Left ventricle myocardium superior (tissue), 1 donor: ENCODE data around the gene AMBP. TPM values are rescaled to one million over a fixed set of nuclear protein-coding genes. Genes with fewer than 3 reads are reported as not detected.
"Not testable (repeated sequence)": the region's sequence is repeated elsewhere in the genome, so short reads cannot be mapped to it uniquely, and the experiment has no call there.

ENCODE experiments used
- ATAC-seq: fragments of 200-7000 bp; cut with Tn5 transposase; one replicate; pipeline ENCODE4 v1.9.1; 2020; ENCODE audit warnings: mild to moderate bottlenecking, moderate library complexity
- DNase-seq: peaks from one replicate; pipeline ENCODE4 v3.0.0-alpha.2; 2020
- intact Hi-C: fragments of 100-400 bp; cut with micrococcal nuclease; formaldehyde crosslinking; loops from one replicate; pipeline ENCODE4 v1.11.0; 2022
- total RNA-seq: library from RNA; stranded (reverse); fragmentation: NEBNext Ultra II Directional; extraction: Animal tissue kit (Norgen Biotek cat#: 25700); gene quantifications from one replicate; pipeline ENCODE4 v1.2.1, GENCODE V29; 2021
- donor health status: DM: no; HTN: yes; CAD: no; lungs with severe emphysema.

The AMBP gene
- total RNA-seq, 1 donor from 2014 or later = not detected

- DNase-seq (no peak), ATAC-seq (no peak)
- intact Hi-C loops = no loop called here
Measured at GRCh38 chr9:114058688-114059046, 19.4 kb downstream of the AMBP start.

- ATAC-seq = no peak
- no peak for DNase-seq
- intact Hi-C loops = no loop called here
Measured at GRCh38 chr9:114057161-114057885, 20.8 kb downstream of the AMBP start.

- no peak for DNase-seq
- no peak for ATAC-seq
- intact Hi-C loops = no loop called here
Measured at GRCh38 chr9:114056527-114056926, 21.6 kb downstream of the AMBP start.

- intact Hi-C loops = no loop called here
- ATAC-seq (no peak), DNase-seq (no peak)
Measured at GRCh38 chr9:114055894-114056293, 22.2 kb downstream of the AMBP start.

GRCh38 chr9:114055061-114055460 is 23.0 kb downstream of the AMBP start:
- DNase-seq (no peak), ATAC-seq (no peak)
- intact Hi-C loops = no loop called here

- intact Hi-C loops = no loop called here
- ATAC-seq (no peak), DNase-seq (no peak)
Measured at GRCh38 chr9:114054191-114054690, 23.9 kb downstream of the AMBP start.

- ATAC-seq (no peak), DNase-seq (no peak)
- intact Hi-C loops = no loop called here
Measured at GRCh38 chr9:114053246-114054005, 24.7 kb downstream of the AMBP start.

- no peak for ATAC-seq
- intact Hi-C loops = no loop called here
- DNase-seq = no peak
Measured at GRCh38 chr9:114051706-114052105, 26.4 kb downstream of the AMBP start.

GRCh38 chr9:114051281-114051680 is 26.8 kb downstream of the AMBP start:
- ATAC-seq = no peak
- no peak for DNase-seq
- intact Hi-C loops = no loop called here

- intact Hi-C loops = no loop called here
- DNase-seq (no peak), ATAC-seq (no peak)
Measured at GRCh38 chr9:114050646-114051045, 27.5 kb downstream of the AMBP start.

- ATAC-seq = no peak
- no peak for DNase-seq
- intact Hi-C loops = no loop called here
Measured at GRCh38 chr9:114050226-114050568, 27.9 kb downstream of the AMBP start.

- no peak for DNase-seq
- intact Hi-C loops = no loop called here
- ATAC-seq = no peak
Measured at GRCh38 chr9:114049441-114050225, 28.5 kb downstream of the AMBP start.

- intact Hi-C loops = no loop called here
- ATAC-seq = no peak
- DNase-seq = no peak
Measured at GRCh38 chr9:114048533-114049415, 29.3 kb downstream of the AMBP start.

- intact Hi-C loops = no loop called here
- ATAC-seq = no peak
Measured at GRCh38 chr9:114047717-114048116, 30.4 kb downstream of the AMBP start.

GRCh38 chr9:114046875-114047274 is 31.2 kb downstream of the AMBP start:
- DNase-seq (no peak), ATAC-seq (no peak)
- intact Hi-C loops = no loop called here

More at GRCh38 chr9:114047717-114048116, 30.4 kb downstream of the AMBP start:
- no peak for DNase-seq

- ATAC-seq (no peak), DNase-seq (no peak)
- intact Hi-C loops = no loop called here
Measured at GRCh38 chr9:114046237-114046755, 31.8 kb downstream of the AMBP start.

GRCh38 chr9:114043660-114044059 is 34.4 kb downstream of the AMBP start:
- intact Hi-C loops, DNase-seq, ATAC-seq: not testable (repeated sequence)

GRCh38 chr9:114039484-114039883 is 38.6 kb downstream of the AMBP start:
- ATAC-seq = no peak
- no peak for DNase-seq
- intact Hi-C loops = no loop called here
